ENCODE results near the gene INSR.
"Not testable (repeated sequence)": the region's sequence is repeated elsewhere in the genome, so short reads cannot be mapped to it uniquely, and the experiment has no call there.

Gene INSR

DNA sequence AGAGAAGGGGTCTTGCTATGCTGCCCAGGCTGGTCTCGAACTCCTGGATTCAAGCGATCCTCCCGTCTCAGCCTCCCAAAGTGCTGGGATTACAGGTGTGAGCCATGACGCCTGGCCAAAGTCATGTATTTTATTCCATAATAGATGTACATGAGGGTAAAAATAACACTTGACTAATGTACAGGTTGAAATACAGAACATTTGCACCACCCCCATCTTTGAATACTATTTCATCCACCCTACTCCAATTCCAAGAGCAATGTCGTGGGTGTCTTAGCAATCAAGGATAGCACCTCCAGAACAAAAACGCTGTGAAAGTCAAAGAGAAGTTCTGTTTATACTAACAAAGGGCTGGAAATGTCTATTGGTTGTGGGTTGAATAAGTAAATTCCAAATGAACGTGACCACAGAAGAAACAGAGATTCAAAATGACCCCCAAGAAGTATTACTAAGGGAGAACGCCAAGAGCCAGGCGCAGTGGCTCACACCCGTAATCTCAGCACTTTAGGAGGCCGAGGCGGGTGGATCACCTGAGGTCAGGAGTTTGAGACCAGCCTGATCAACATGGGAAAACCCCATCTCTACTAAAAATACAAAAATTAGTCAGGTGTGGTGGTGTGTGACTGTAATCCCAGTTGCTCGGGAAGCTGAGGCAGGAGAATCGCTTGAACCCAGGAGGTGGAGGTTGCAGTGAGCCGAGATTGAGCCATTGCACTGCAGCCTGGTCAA, 84.5 kb downstream of the INSR start:
- not testable (repeated sequence) for H3K9me3 Mint-ChIP-seq; H3K27me3 Mint-ChIP-seq (ENCODE audit: low read depth); H3K4me1 Mint-ChIP-seq (ENCODE audit: low read depth); H3K4me3 Mint-ChIP-seq; H3K36me3 Mint-ChIP-seq (ENCODE audit: low read depth); H3K27ac Mint-ChIP-seq

DNA sequence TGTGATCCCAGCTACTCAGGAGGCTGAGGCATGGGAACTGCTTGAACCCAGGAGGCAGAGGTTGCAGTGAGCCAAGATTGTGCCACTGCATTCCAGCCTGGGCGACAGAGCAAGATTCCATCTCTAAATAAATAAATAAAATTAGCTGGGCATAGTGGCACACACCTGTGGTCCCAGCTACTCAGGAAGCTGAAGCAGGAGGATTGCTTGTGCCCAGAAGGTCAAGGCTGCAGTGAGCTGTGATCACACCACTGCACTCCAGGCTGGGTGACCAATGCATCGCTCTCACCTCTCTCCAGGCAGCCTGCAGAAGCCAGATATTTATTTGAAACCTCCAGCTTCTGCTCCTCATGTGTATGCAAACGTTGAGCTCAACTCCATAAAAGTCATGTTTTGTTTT, 85.2 kb downstream of the INSR start:
- not testable (repeated sequence) for H3K36me3 Mint-ChIP-seq (ENCODE audit: low read depth); H3K4me3 Mint-ChIP-seq; H3K27ac Mint-ChIP-seq; H3K9me3 Mint-ChIP-seq; H3K27me3 Mint-ChIP-seq (ENCODE audit: low read depth); H3K4me1 Mint-ChIP-seq (ENCODE audit: low read depth)

DNA sequence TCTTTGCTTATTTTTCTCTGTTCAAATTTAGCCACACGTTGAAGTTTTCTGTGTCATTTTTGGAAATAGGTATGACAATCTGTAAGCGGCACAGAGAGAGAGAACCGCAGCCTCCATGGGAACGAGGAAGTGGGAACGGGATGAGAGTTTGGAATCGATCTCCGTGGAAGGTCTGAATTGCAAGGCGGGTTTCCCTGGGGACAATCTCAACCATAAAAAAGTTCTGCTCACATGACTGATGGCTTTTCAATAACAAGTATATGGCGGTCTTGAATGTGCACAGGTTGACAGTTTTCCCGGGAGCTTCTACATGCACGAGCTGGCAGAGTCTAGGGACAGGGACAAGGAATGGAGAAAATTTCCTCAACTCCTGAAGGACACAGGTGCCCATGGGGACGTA, 90.9 kb downstream of the INSR start:
- Mint-ChIP-seq H3K4me1 (ENCODE audit: low read depth) (peaks cover 9% of the 10 kb centered on the region), H3K36me3 (ENCODE audit: low read depth) (no peaks in the 10 kb centered on the region), H3K27ac (no peak overlapping the region), H3K9me3 (peaks cover 4% of the 10 kb centered on the region), H3K27me3 (ENCODE audit: low read depth) (peaks cover 22% of the 10 kb centered on the region), H3K4me3 (no peak overlapping the region)

DNA sequence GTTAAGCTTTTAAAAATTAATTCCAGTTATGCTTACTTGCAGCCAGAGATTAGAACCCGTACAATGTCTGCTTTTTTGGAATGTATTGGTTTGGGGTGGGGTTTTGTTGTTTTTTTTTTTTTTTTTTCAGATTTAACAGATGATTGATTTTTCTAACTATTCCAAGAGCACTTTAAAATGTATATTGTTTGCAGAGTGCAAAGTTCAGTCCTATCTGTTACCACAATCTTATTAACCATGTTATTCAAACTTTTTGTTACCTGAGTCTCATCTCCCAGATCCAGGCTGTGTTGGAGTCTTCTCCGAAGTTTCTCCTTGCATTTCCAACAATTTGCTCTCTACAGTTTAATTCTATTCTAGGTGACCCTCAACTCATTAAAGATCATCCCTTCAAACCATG, 91.3 kb downstream of the INSR start:
- H3K9me3 Mint-ChIP-seq: no peaks in the 10 kb centered on the region
- peaks cover 22% of the 10 kb centered on the region for H3K27me3 Mint-ChIP-seq (ENCODE audit: low read depth)
- peaks cover 5% of the 10 kb centered on the region for H3K4me1 Mint-ChIP-seq (ENCODE audit: low read depth)
- H3K27ac Mint-ChIP-seq: no peak overlapping the region
- H3K4me3 Mint-ChIP-seq: no peak overlapping the region
- no peaks in the 10 kb centered on the region for H3K36me3 Mint-ChIP-seq (ENCODE audit: low read depth)

DNA sequence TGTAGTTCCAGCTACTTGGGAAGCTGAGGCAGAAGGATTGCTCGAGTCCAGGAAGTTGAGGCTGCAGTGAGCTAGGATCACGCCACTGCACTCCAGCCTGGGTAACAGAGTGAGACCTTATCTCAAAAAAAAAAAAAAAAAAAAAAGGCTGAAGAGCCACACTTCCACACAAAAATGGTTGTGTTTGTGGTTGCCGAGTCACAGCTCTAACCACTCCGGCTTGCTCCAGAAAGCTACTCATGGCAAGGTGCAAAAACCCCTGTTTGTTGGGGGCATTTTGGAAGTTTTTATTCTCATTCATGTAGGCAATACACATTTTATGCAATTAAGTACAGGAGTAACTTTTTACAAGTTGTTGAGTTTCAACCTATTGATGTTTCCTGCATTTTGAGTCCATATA, 93.5 kb downstream of the INSR start:
- H3K4me3 Mint-ChIP-seq: no peak overlapping the region
- H3K27ac Mint-ChIP-seq: no peak overlapping the region
- H3K36me3 Mint-ChIP-seq (ENCODE audit: low read depth): no peaks in the 10 kb centered on the region
- H3K9me3 Mint-ChIP-seq: no peaks in the 10 kb centered on the region
- peaks cover 14% of the 10 kb centered on the region for H3K4me1 Mint-ChIP-seq (ENCODE audit: low read depth)
- H3K27me3 Mint-ChIP-seq (ENCODE audit: low read depth): peaks cover 22% of the 10 kb centered on the region

DNA sequence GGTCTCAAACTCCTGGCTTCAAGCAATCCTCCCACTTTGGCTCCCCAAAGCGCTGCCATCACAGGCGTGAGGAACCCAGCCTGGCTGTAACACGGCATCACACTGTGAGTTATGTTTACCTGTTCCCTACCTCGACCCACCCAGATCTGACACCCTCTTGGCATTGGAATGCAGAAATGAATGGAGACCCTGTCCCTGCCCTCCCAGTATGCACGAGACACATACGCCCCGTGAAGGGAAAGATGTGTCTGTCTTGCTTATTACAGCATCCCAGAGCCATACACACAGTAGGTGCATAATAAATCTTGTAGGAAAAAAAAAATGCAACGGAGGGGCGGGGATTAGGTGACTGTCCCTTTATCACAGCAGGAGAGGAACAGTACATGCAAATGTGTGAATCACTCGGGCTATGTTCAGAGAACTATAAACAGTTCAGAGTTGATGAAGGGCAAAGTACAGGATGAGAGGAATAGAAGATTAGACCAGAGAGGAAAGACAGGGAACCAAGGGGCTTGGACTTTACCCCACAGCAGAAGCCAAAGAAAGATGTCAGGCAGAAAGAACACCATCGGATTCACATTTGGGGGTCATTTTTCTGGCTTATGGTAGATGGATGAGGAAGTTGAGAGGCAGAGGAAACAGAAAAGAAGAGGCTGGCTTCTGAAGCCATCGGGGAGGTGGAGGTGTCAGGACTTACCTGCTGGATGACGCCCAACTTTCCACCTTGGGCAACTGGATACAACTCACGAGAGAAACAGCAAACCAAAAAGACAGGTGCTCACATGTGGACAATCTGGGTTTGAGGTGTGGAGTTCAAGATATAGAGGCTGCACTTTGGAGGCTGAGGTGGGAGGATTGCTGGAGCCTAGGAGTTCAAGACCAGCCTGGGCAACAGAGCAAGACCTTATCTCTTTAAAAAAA, 94.3 kb downstream of the INSR start:
- Mint-ChIP-seq H3K4me3 (no peak overlapping the region), H3K9me3 (no peaks in the 10 kb centered on the region), H3K27ac (no peak overlapping the region), H3K4me1 (ENCODE audit: low read depth) (peaks cover 14% of the 10 kb centered on the region), H3K36me3 (ENCODE audit: low read depth) (no peaks in the 10 kb centered on the region), H3K27me3 (ENCODE audit: low read depth) (peaks cover 25% of the 10 kb centered on the region)

DNA sequence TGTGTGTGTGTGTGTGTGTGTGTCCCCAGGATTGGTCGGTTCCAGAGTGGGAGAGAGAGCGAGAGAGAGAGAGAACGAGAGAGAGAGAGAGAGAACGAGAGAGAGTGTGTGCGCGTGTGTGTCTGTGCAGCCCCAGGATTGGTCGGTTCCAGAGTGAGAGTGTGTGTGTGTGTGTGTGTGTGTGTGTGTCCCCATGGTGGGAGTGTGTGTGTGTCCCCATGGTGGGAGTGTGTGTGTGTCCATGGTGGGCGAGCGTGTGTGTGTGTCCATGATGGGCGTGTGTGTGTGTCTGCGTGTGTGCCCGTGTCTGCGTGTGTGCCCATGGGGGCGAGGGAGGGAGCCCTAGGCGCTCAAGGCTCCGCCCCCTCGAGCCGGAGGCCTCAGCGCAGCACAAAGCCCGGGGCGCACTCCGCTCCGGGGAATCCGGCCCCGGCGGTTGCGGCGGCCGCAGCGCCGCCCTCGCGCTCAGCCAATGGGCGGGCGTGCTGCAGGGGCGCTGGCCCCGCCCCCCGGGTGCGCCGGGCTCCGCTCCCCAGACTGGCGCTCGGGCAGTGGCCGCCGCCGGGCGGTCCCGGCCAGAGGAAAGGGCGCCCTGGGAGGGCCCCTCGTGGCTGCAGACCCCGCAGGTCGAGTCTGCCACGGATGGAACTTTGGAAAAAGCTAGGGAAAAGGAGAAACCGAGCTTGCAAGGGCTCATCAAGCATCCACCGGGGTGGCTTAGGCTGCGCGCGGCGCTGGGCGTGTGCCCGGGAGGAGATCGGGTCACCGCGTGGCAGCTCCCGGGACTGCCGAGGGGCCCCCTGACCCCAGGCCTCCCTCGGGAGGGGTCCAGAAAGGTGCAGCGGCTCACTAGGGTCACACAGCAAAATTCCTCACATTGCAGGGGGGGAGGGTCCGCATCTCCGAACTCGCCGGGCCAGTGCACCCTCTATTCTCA, 96.2 kb downstream of the INSR start:
- Mint-ChIP-seq H3K4me1 (ENCODE audit: low read depth) (peaks cover 14% of the 10 kb centered on the region), H3K27ac (peak overlapping the region; percentile 95), H3K4me3 (peak overlapping the region; percentile 89), H3K36me3 (ENCODE audit: low read depth) (no peaks in the 10 kb centered on the region), H3K9me3 (no peaks in the 10 kb centered on the region), H3K27me3 (ENCODE audit: low read depth) (peaks cover 31% of the 10 kb centered on the region)

DNA sequence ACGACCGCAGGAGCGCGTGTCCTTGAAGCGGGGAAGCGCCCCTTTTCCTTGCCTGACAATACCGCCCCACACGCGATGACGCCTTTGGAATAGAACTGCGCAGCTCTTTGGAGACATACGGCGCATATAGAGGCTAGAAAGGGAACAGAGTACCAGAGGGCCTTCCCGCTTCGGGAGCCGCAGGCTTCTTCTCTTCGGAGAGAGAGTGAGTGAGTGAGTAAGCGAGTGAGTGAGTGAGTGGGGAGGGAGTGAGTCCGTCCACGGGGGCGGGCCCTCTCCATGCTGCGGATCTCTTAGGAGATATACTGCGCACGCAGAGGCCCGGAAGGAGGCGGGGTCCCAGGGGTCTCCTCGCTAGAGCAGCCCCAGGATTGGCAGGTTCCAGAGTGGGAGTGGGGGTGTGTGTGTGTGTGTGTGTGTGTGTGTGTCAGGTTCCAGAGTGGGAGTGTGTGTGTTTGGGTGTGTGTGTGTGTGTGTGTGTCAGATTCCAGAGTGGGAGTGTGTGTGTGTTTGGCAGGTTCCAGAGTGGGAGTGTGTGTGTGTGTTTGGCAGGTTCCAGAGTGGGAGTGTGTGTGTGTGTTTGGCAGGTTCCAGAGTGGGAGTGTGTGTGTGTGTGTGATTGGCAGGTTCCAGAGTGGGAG, 97.0 kb downstream of the INSR start:
- H3K27me3 Mint-ChIP-seq (ENCODE audit: low read depth): peaks cover 37% of the 10 kb centered on the region
- H3K36me3 Mint-ChIP-seq (ENCODE audit: low read depth): no peaks in the 10 kb centered on the region
- peak overlapping the region; percentile 95 for H3K27ac Mint-ChIP-seq
- peaks cover 20% of the 10 kb centered on the region for H3K4me1 Mint-ChIP-seq (ENCODE audit: low read depth)
- H3K9me3 Mint-ChIP-seq: no peaks in the 10 kb centered on the region
- H3K4me3 Mint-ChIP-seq: peak overlapping the region; percentile 89

DNA sequence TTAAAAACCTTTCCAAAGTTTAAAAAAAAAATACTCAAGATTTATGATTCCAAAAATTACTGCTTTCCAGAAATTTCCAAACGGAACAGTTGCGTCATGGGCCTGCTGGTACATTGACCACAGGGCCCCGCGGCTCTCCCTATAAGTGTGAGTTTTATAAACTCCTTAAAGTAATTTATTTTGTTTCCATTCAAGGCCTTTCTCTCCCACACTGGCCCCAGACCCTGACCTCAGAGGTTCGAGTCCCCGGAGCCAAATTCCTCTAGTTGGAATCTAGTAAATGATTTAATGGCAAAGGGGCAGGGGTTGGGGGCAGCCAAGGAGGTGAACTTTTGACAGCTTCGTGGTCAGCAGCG, 97.5 kb downstream of the INSR start:
- no peaks in the 10 kb centered on the region for H3K36me3 Mint-ChIP-seq (ENCODE audit: low read depth)
- H3K4me1 Mint-ChIP-seq (ENCODE audit: low read depth): peaks cover 24% of the 10 kb centered on the region
- peaks cover 38% of the 10 kb centered on the region for H3K27me3 Mint-ChIP-seq (ENCODE audit: low read depth)
- peak overlapping the region; percentile 89 for H3K4me3 Mint-ChIP-seq
- H3K9me3 Mint-ChIP-seq: no peaks in the 10 kb centered on the region
- no peak overlapping the region for H3K27ac Mint-ChIP-seq

DNA sequence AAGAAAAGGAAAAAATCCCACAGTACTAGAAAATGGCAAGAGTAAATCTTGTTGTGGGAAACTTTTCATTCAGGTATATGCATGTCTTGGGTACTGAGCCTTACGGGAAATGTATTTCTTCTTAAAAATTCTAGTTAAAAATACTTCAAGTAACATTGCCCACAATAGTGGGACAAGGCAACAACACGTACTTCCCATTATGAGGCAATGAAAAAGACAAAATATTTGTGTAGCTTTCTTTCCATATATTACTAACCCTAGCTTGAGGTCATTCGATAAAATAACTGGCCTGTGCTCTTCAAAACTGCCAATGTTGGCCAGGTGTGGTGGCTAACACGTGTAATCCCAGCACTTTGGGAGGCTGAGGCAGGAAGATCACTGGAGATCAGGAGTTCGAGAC, 99.2 kb downstream of the INSR start:
- H3K4me1 Mint-ChIP-seq (ENCODE audit: low read depth): peaks cover 28% of the 10 kb centered on the region
- H3K27ac Mint-ChIP-seq: no peak overlapping the region
- H3K27me3 Mint-ChIP-seq (ENCODE audit: low read depth): peaks cover 39% of the 10 kb centered on the region
- H3K9me3 Mint-ChIP-seq: no peaks in the 10 kb centered on the region
- H3K4me3 Mint-ChIP-seq: no peak overlapping the region
- H3K36me3 Mint-ChIP-seq (ENCODE audit: low read depth): no peaks in the 10 kb centered on the region

DNA sequence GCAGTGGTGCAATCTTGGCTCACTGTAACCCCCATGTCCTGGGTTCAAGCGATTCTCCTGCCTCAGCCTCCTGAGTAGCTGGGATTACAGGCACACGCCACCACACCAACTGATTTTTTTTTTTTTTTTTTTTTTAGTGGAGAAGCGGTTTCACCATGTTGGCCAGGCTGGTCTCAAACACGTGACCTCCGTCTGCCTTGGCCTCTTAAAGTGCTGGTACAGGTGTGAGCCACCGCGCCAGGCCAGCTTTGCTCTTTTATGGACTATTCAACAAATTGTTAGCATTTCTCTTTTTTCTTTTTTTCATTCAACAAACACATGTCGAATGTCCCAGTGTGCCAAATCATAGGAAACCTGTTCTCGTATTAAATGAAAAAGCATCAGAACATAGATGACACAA, 99.6 kb downstream of the INSR start:
- H3K4me3 Mint-ChIP-seq: no peak overlapping the region
- no peaks in the 10 kb centered on the region for H3K9me3 Mint-ChIP-seq
- peaks cover 35% of the 10 kb centered on the region for H3K27me3 Mint-ChIP-seq (ENCODE audit: low read depth)
- H3K4me1 Mint-ChIP-seq (ENCODE audit: low read depth): peaks cover 28% of the 10 kb centered on the region
- H3K36me3 Mint-ChIP-seq (ENCODE audit: low read depth): no peaks in the 10 kb centered on the region
- H3K27ac Mint-ChIP-seq: no peak overlapping the region

DNA sequence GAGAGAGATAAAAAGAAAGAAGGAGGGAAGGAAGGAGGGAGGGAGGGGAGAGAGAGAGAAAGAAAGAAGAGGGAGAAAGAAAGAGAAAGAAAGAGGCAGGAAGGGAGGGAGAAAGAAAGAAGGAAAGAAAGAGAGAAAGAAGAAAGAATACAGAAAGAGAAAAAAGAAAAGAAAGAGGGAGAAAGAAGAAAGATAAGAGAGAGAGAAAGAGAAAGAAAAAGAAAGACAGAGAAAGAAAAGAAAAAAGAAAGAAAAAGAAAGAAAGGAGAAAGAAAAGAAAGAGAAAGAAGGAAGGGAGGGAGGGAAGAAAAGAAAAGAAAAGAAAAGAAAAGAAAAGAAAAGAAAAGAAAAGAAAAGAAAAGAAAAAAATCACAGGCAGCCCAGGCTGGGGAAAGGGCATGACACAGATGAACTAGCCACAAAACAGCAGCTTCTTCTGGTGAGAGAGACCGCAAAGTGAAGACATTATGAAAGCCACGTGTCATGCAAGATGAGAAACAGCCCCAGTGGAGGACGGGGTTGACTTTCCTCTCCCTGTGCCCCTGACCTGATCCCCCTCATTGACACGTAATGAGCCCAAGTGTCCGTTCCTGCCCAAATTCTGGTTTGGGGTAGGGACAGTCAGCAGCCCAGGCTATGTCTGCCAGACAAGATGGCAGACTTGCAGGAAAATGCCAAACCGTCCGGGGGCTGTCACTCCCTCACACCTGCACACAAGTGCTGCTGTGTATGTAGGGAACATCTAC, 102.1 kb downstream of the INSR start:
- peak overlapping the region; percentile 69 for H3K4me3 Mint-ChIP-seq
- H3K4me1 Mint-ChIP-seq (ENCODE audit: low read depth): peaks cover 18% of the 10 kb centered on the region
- no peaks in the 10 kb centered on the region for H3K36me3 Mint-ChIP-seq (ENCODE audit: low read depth)
- peak overlapping the region; percentile 56 for H3K27ac Mint-ChIP-seq
- H3K9me3 Mint-ChIP-seq: no peaks in the 10 kb centered on the region
- peaks cover 24% of the 10 kb centered on the region for H3K27me3 Mint-ChIP-seq (ENCODE audit: low read depth)

DNA sequence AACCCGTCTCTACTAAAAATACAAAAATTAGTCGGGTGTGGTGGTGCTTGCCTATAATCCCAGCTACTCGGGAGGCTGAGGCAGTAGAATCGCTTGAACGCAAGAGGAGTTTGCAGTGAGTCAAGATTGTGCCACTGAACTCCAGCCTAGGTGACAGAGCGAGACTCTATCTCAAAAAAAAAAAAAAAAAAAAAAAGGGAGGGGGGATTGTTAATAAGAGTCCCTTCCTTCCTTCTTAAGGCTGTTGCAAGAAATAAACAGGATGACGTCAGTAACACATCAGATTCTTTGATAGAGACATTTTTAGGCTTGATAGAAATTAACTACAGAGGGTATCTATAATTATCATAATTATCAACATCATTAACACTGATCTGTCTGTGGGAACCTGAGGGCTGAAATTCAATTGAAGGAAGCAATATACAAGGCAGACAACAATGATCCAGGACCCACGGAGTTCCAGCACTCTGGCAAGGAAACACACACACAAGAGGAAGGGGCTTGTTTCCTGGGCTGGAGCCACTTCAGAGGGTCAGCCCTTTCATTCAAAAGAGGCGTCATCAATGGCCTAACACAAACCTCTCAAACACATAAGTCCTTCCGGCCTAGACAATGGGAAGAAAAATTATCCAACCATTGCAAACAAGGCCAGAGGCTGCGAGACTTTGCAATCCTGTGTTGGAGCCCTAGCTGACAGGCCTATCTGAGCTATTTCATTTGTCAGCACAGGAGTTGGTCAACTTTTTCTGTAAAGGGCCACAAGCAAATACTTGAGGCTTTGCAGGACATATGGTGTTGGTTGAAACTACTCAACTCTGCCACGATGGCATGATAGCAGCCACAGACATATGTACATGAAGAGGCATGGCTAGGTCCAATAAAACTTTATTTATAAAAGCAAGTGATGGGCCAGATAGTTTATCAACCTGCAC, 105.2 kb downstream of the INSR start:
- Mint-ChIP-seq H3K4me1 (ENCODE audit: low read depth) (peaks cover 31% of the 10 kb centered on the region), H3K9me3 (no peaks in the 10 kb centered on the region), H3K27ac (no peak overlapping the region), H3K27me3 (ENCODE audit: low read depth) (peaks cover 19% of the 10 kb centered on the region), H3K4me3 (no peak overlapping the region), H3K36me3 (ENCODE audit: low read depth) (no peaks in the 10 kb centered on the region)

Data from T-helper 1 cell treated with Interleukin-12 subunit alpha and Interleukin-12 subunit beta and Interleukin-4 antibody, amounts not matched to agents 30 μg/mL and 1 μg/mL, for 36 hours (primary cell).